Endothelial cell of umbilical vein (primary cell): ENCODE measurements around the gene HECW1. TPM values are rescaled to one million over a fixed set of nuclear protein-coding genes. Genes with fewer than 3 reads are reported as not detected.

Experiments used
- BruUV-seq: library from RNA; stranded (reverse); fragments of 400-500 nt; replicated peaks from 2 replicates; lab custom pipeline; 2021; lab: Mats Ljungman, UMichigan
- CTCF ChIA-PET: fragments of 300-600, 350-600 bp; sonication (Branson Sonifier 250); formaldehyde crosslinking; loops from one replicate; lab custom pipeline; 2021; ENCODE audit warnings: antibody characterized with exemption, inconsistent platforms; lab: Charles Lee
- POLR2A ChIA-PET: fragments of 300-600, 350-600 bp; sonication (Branson Sonifier 250); formaldehyde crosslinking; loops from one replicate; lab custom pipeline; 2021; ENCODE audit warnings: antibody characterized with exemption, inconsistent platforms; lab: Charles Lee
- DNase-seq: peaks from one replicate; pipeline ENCODE4 v3.0.0-alpha.2; 2011; ENCODE audit warnings: low read depth, low spot score
- FAIRE-seq: peaks from 2 replicates; lab custom pipeline; 2011; peaks lifted over from hg19 to GRCh38; lab: Jason Lieb, UNC
- H2AFZ ChIP-seq: 2 replicates; pipeline ENCODE4 v1.6.0; 2012; ENCODE audit warnings: low read depth, low read length, control low read depth, inconsistent platforms
- H3K27ac ChIP-seq: 2 replicates; pipeline ENCODE4 v1.5.1; 2011; ENCODE audit warnings: low read depth, mild to moderate bottlenecking, control low read depth, low read length, moderate library complexity; ENCODE audit not compliant: insufficient read depth
- H3K27me3 ChIP-seq, 2 experiments: 2 replicates each; pipeline versions ENCODE4 v1.6.0 to v1.6.1; 2011; ENCODE audit warnings: low read length in 2 of 2, mixed read lengths in 1 of 2; ENCODE audit not compliant: control insufficient read depth in 2 of 2, insufficient read depth in 2 of 2
- H3K36me3 ChIP-seq, 2 experiments: 2 replicates in 1 of 2; 3 replicates in 1 of 2; pipeline ENCODE4 v1.5.1; 2011; ENCODE audit warnings: low read length in 2 of 2, mild to moderate bottlenecking in 1 of 2, moderate library complexity in 1 of 2; ENCODE audit not compliant: control insufficient read depth in 2 of 2, insufficient read depth in 2 of 2; ENCODE audit errors: extremely low read depth in 1 of 2
- H3K4me1 ChIP-seq: 3 replicates; pipeline ENCODE4 v1.5.1; 2011; ENCODE audit warnings: mild to moderate bottlenecking, low read length; ENCODE audit not compliant: control insufficient read depth, insufficient read depth; ENCODE audit errors: extremely low read depth
- H3K4me2 ChIP-seq: 2 replicates; pipeline ENCODE4 v1.6.1; 2011; ENCODE audit warnings: low read length, control low read depth, mixed read lengths; ENCODE audit not compliant: insufficient read depth
- H3K4me3 ChIP-seq, 3 experiments: fragments of 200-600 bp in 1 of 3; sonication (generic), shearing (Covaris generic) in 1 of 3; replicated peaks in 1 of 3; 2 replicates each; pipeline ENCODE4 v1.5.1; 2011 to 2016; ENCODE audit warnings: control low read depth in 3 of 3, low read length in 3 of 3, mild to moderate bottlenecking in 2 of 3, inconsistent platforms in 1 of 3, low read depth in 1 of 3, moderate library complexity in 1 of 3; ENCODE audit not compliant: insufficient read depth in 1 of 3
- H3K79me2 ChIP-seq: 2 replicates; pipeline ENCODE4 v1.6.0; 2012; ENCODE audit warnings: low read length, inconsistent platforms; ENCODE audit not compliant: control insufficient read depth, insufficient read depth
- H3K9ac ChIP-seq: replicated peaks from 2 replicates; pipeline ENCODE3; 2011; ENCODE audit warnings: low read length, control low read depth; ENCODE audit not compliant: insufficient read depth; ENCODE audit errors: extremely low read depth
- H3K9me1 ChIP-seq: replicated peaks from 3 replicates; pipeline ENCODE4 v1.6.0; 2011; ENCODE audit warnings: mild to moderate bottlenecking, low read length; ENCODE audit not compliant: control insufficient read depth, insufficient read depth; ENCODE audit errors: extremely low read depth
- H3K9me3 ChIP-seq: replicated peaks from 2 replicates; pipeline ENCODE4 v1.5.1; 2012; ENCODE audit warnings: low read length, inconsistent platforms; ENCODE audit not compliant: control insufficient read depth, insufficient read depth
- H4K20me1 ChIP-seq: replicated peaks from 2 replicates; pipeline ENCODE3; 2011; ENCODE audit warnings: mild to moderate bottlenecking, low read length; ENCODE audit not compliant: control insufficient read depth, insufficient read depth; ENCODE audit errors: extremely low read depth
- EZH2 ChIP-seq: IDR thresholded peaks from 2 replicates; pipeline ENCODE4 v1.6.1; 2012; ENCODE audit warnings: borderline replicate concordance, low read depth, mild to moderate bottlenecking, moderate library complexity, low read length, inconsistent platforms; ENCODE audit not compliant: severe bottlenecking
- FOS ChIP-seq: IDR thresholded peaks from 2 replicates; pipeline ENCODE4 v1.6.1; 2011; ENCODE audit warnings: mild to moderate bottlenecking, low read length, moderate library complexity, borderline replicate concordance; ENCODE audit not compliant: insufficient read depth
- GATA2 ChIP-seq: IDR thresholded peaks from 2 replicates; pipeline ENCODE4 v1.7.0; 2011; ENCODE audit warnings: low read depth, mild to moderate bottlenecking, moderate library complexity, mixed read lengths, low read length; ENCODE audit not compliant: insufficient read length, insufficient read depth
- JUN ChIP-seq: IDR thresholded peaks from 2 replicates; pipeline ENCODE4 v1.6.1; 2011; ENCODE audit warnings: borderline replicate concordance, low read depth; ENCODE audit not compliant: insufficient read length, insufficient read depth
- MYC ChIP-seq: IDR thresholded peaks from one replicate; pipeline ENCODE4 v1.6.1; 2011; ENCODE audit warnings: mild to moderate bottlenecking, low read depth, low read length
- POLR2A ChIP-seq: IDR thresholded peaks from 2 replicates; pipeline ENCODE4 v1.6.1; 2012; ENCODE audit warnings: low read depth, mild to moderate bottlenecking, control low read depth, low read length
- POLR2AphosphoS5 ChIP-seq: IDR thresholded peaks from 2 replicates; pipeline ENCODE4 v1.6.1; 2012; ENCODE audit warnings: low read depth, mild to moderate bottlenecking, control low read depth, low read length, moderate library complexity; ENCODE audit not compliant: insufficient read depth
- dilution Hi-C: fragments of 300-500 bp; cut with MboI; formaldehyde crosslinking; loops from one replicate; pipeline ENCODE4 v1.15.0; 2019; ENCODE audit warnings: low sequenced_read_pairs; ENCODE audit not compliant: extremely low pct_ligation_motif_present
- intact Hi-C: fragments of 100-400 bp; cut with micrococcal nuclease; formaldehyde crosslinking; loops from one replicate; pipeline ENCODE4 v1.10.0; 2022
- polyA plus RNA-seq, 4 experiments: library from polyadenylated mRNA; depleted of rRNA in 3 of 4; stranded (reverse) in 3 of 4; unstranded in 1 of 4; fragments of >200 nt; gene quantifications; 2 replicates each; pipeline versions ENCODE4 v1.2.1 to v1.2.3, GENCODE V29; 2011 to 2012; ENCODE audit warnings: missing spikeins in 1 of 4
- total RNA-seq: library from RNA; stranded (reverse); gene quantifications from 2 replicates; pipeline ENCODE4 v1.2.3, GENCODE V29; 2021
- TF ChIP-seq, protein P1 (sequence below): IDR thresholded peaks from 2 replicates; pipeline ENCODE4 v1.6.1; 2011; ENCODE audit not compliant: insufficient read depth, insufficient read length
- TF ChIP-seq, protein P2 (sequence below), 2 donors: IDR thresholded peaks; 1 replicate in 1 of 2; 2 replicates in 1 of 2; pipeline ENCODE4 v1.5.1; 2011; ENCODE audit warnings: low read length in 2 of 2, mild to moderate bottlenecking in 2 of 2, moderate library complexity in 2 of 2, control low read depth in 1 of 2, inconsistent platforms in 1 of 2, low read depth in 1 of 2; ENCODE audit not compliant: insufficient read depth in 1 of 2; ENCODE audit errors: extremely low read depth in 1 of 2

Gene HECW1
- total and polyA plus RNA-seq, 2 donors (not counting 3 experiments of a cell fraction or from before 2014, with no cell fraction given) = not detected

DNA sequence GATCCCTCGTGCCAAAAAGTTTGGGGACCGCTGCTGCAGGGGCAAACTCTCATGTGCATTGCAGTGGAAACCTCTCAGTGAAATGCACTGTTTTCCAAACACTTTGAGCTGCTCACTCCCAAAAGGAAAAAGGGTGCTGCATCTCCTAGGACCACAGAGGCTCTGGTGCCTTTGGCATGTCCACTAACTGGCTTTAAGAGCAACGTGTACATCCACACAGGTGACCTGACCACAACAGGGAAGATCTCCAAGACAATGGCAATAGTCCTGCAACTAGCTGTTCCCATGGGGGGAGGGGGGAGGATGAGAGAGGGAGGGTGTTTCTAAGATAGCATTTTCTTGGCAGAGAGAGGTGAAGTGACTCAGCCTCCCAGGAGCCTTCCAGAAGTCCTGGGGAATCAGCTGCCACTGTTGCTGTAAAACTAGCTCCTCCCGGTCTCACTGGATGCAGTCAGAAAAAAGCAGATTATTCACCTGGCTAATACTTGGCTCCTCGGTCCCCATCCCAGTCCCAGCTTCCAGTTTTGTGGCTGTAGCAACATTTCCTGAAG, 181.7 kb downstream of the HECW1 start:
- TF ChIP-seq GATA2 (no peak), EZH2 (no peak), POLR2A (no peak), MYC (no peak), JUN (no peak), POLR2AphosphoS5 (no peak), FOS (no peak)
- TF ChIP-seq, protein P1, sequence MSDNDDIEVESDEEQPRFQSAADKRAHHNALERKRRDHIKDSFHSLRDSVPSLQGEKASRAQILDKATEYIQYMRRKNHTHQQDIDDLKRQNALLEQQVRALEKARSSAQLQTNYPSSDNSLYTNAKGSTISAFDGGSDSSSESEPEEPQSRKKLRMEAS = no peak
- TF ChIP-seq, protein P2, sequence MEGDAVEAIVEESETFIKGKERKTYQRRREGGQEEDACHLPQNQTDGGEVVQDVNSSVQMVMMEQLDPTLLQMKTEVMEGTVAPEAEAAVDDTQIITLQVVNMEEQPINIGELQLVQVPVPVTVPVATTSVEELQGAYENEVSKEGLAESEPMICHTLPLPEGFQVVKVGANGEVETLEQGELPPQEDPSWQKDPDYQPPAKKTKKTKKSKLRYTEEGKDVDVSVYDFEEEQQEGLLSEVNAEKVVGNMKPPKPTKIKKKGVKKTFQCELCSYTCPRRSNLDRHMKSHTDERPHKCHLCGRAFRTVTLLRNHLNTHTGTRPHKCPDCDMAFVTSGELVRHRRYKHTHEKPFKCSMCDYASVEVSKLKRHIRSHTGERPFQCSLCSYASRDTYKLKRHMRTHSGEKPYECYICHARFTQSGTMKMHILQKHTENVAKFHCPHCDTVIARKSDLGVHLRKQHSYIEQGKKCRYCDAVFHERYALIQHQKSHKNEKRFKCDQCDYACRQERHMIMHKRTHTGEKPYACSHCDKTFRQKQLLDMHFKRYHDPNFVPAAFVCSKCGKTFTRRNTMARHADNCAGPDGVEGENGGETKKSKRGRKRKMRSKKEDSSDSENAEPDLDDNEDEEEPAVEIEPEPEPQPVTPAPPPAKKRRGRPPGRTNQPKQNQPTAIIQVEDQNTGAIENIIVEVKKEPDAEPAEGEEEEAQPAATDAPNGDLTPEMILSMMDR (IDR thresholded peaks at IDR 0.05; ENCODE audit: extremely low read depth in 1 of 2, insufficient read depth in 1 of 2, low read depth in 1 of 2, low read length in 2 of 2) = no peak
- Histone ChIP-seq H3K4me1 (no peaks in the 10 kb centered on the region), H3K9ac (no peak overlapping the region), H3K79me2 (no peaks in the 10 kb centered on the region), H3K27ac (no peak overlapping the region), H3K4me2 (no peak overlapping the region), H3K9me1 (no peaks in the 10 kb centered on the region), H2AFZ (no peak overlapping the region), H3K9me3 (no peaks in the 10 kb centered on the region), H3K4me3 (no peak overlapping the region), H4K20me1 (no peaks in the 10 kb centered on the region), H3K27me3 (peaks cover 0 to 2% of the 10 kb centered on the region in 2 experiments), H3K36me3 (no peaks in the 10 kb centered on the region)
- ChIA-PET CTCF (interaction anchor here (1.2 to 1.4 kb wide), 2 partner anchors 12 to 32 kb away, joined by 3 read pairs; no protein-coding TSS in a partner anchor), POLR2A (no interaction called here)
- intact Hi-C loops (no loop called here), dilution Hi-C loops (no loop called here)
- no TSS peak for BruUV-seq
- no peak for FAIRE-seq
- no peak for DNase-seq
